Glomerular visceral epithelial cell (primary cell): Measurements from ENCODE around the gene CNNM3.
"Not testable (repeated sequence)": the region's sequence is repeated elsewhere in the genome, so short reads cannot be mapped to it uniquely, and the experiment has no call there.

ENCODE experiments used
- DNase-seq: peaks from one replicate; pipeline ENCODE4 v3.0.0-alpha.2; 2016; ENCODE audit errors: extremely low spot score

CNNM3 gene

GRCh38 chr2:96816127-96816835 lies at the start of gene CNNM3:
Gene CNNM3, plus strand, starts transcription at chr2:96816268. Its CDS starts 10 bp downstream, at chr2:96816278.
- DNase-seq = peak; percentile 96

GRCh38 chr2:96767135-96767871 lies 48.8 kb upstream of the CNNM3 start:
- no peak for DNase-seq

GRCh38 chr2:96768083-96768561 lies 47.9 kb upstream of the CNNM3 start:
- DNase-seq = peak; percentile 25

GRCh38 chr2:96769814-96770213 lies 46.3 kb upstream of the CNNM3 start:
- DNase-seq = no peak

- no peak for DNase-seq
Observed at GRCh38 chr2:96770442-96771202, 45.4 kb upstream of the CNNM3 start.

GRCh38 chr2:96771796-96772618 lies 44.1 kb upstream of the CNNM3 start:
- no peak for DNase-seq

GRCh38 chr2:96772903-96773671 lies 43.0 kb upstream of the CNNM3 start:
- DNase-seq = no peak

GRCh38 chr2:96773922-96774321 lies 42.1 kb upstream of the CNNM3 start:
- DNase-seq = no peak

- no peak for DNase-seq
Observed at GRCh38 chr2:96775160-96775559, 40.9 kb upstream of the CNNM3 start.

GRCh38 chr2:96783388-96783787 lies 32.7 kb upstream of the CNNM3 start:
- DNase-seq = no peak

GRCh38 chr2:96787411-96787810 lies 28.7 kb upstream of the CNNM3 start:
- no peak for DNase-seq

- peak; percentile 59 for DNase-seq
Observed at GRCh38 chr2:96788442-96789244, 27.4 kb upstream of the CNNM3 start.

GRCh38 chr2:96789245-96789617 lies 26.8 kb upstream of the CNNM3 start:
- DNase-seq = no peak

- no peak for DNase-seq
Observed at GRCh38 chr2:96792772-96793749, 23.0 kb upstream of the CNNM3 start.

GRCh38 chr2:96795076-96795475 lies 21.0 kb upstream of the CNNM3 start:
- DNase-seq = no peak

GRCh38 chr2:96796497-96796896 lies 19.6 kb upstream of the CNNM3 start:
- not testable (repeated sequence) for DNase-seq

- DNase-seq = no peak
Observed at GRCh38 chr2:96797066-96797625, 18.9 kb upstream of the CNNM3 start.
